ENCODE results near the gene MILR1.
"Not testable (repeated sequence)": the region's sequence is repeated elsewhere in the genome, so short reads cannot be mapped to it uniquely, and the experiment has no call there.

MILR1 gene

DNA sequence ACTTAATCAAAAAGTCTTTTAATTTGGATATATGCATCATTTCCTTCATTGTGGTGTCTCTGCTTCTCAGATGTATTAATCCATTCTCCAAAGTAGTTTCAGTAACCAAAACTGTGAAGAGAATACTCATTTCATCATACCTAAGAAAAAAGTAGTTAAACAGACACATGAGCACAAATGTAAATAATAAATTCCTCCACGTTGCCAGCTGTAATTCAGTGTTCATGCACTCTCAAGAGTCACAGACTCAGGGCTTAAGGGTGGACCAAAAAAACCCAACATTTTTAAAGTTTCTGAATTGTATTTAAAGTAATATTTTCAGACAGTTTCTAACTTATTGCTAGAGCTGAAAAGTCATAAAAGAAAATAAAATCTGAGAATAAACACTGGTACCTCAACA, 28.9 kb downstream of the MILR1 start:
- no peak for DNase-seq

DNA sequence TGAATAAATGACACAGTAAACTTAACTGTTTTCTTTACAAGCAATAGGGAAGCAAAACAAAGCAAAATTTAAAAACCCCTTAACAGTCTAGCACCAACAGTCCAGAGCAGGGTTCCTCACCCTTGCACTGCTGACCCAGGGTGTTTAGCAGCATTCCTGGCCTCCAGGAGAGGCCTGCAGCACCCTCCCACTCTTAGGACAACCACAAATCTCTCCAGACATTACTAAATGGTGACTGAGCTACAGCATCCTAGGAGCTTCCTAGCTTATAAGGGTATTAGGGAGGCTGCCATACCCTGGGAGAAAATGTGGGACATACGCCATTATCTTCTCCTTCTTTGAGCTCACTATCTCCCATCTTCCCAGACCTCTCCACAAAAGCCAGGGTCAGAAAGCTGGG, 32.0 kb downstream of the MILR1 start:
- no peak for DNase-seq

DNA sequence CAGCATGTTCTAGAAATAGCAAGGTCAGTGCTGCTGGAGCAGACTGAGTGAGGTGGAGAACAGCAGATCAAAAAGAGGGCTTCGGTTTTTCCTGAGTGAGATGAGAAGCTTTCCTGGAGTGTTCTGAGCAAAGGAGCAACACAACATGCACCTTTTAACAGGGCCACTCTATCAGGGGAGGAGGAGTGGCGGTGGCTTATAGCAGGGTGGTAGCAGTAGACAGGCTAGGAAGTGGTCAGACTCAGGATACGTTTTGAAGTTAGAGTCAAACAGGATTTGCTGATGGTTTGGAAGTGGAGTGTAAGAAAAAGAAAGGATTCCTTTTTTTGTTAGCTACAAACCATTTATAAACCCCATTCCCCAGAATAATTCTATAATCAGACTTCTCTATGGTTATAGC, 35.5 kb downstream of the MILR1 start:
- DNase-seq, result no peak

DNA sequence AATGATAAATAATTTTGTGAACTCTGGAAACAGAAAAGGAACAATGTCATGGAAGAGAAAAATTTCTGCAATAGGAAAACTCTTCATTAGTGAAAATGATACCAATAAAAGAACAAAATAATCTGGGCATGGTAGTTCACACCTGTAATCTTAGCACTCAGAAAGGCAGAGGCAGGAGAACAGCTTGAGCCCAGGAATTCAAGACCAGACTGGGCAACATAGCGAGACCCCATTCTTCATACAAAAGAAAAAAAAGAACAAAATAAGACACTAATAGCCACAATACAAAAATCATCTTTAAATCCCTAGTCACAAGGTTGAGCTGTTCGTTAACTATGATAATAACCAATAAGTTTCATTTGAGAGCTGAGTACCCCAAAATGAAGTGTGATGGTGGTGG, 39.4 kb downstream of the MILR1 start:
- no peak for DNase-seq

- DNase-seq, result peak; percentile 17
Measured at GRCh38 chr17:64491034-64491860, 42.3 kb downstream of the MILR1 start.

DNA sequence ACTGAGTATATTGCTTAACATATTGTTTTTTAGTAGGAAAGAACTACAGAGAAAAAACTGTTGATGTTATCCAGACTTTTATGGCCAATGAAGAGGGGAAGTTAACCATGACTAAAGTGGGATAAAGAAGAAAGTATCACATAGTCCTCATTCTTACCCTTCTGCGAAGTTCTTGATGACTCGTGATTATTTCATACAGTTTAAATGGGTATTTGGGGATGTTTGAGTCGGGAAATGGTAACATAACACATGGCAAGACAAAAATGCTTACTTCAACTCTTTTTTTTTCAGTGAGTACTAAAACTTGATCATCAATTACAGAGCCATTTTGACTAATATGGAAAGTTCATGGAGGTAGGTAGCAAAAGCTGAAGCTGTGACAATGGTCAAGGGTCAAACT, 43.1 kb downstream of the MILR1 start:
- peak; percentile 8 for DNase-seq

GRCh38 chr17:64492481-64493109, 43.7 kb downstream of the MILR1 start:
- no peak for DNase-seq

- DNase-seq, result no peak
Measured at GRCh38 chr17:64494121-64494520, 45.2 kb downstream of the MILR1 start.

GRCh38 chr17:64495300-64495699, 46.4 kb downstream of the MILR1 start:
- not testable (repeated sequence) for DNase-seq

DNA sequence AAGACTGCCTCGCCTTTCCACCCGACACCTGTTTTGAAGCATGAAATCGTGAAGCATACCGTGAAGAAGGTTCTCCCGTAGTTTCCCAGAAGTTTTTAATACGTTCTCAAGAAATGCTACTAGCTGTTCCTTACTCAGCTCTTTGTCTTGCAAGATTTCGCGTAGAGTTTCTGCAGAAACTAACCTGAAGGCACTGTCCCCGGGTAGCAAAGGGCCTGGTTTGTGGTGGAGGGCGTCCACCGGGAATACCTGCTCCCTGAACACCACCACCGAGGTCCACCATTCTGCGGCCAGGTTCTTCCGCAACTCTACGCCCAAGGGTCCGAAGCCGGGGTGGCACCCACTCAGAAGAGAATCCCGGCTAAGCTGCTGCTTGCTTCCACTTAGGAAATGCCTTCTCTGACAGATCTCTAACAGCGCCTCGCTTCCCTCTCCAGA, 47.5 kb downstream of the MILR1 start:
- DNase-seq, result no peak

DNA sequence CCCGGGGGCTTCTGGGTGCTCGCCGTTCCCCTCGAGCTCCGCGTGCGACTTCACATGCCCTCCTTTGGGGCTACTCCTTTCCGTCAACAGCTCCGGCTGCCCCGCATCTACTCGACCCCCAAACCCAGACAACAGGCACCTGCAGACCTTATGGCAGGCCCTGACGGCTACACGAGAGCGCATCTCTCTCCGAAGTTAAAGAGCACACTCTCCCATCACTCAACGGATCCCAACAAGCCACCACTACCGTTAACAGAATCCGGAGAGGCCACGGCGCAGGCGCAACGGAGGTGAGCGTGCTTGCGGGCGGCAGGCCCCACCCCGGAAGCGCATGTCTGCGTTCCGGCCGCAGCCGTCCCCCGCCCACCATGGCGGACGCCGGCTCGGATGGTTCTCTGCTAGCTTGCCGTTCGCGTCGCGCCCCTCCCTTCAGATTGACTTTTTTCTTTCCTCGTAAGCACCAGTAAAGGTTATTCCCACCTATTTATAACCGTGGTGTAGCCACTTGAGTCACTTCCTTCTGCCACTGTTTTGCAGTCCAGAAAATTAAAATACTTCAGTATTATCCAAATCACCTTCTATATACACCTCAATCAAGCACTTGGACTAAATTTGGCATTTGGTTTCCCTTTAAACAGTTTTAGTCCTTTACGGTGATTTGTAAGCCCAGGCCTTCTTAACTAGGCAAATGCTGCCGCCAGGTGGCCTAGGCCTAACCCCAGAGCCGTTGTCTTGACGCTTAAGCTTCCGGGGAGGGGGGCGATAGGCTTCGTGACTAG, 48.1 kb downstream of the MILR1 start, which contains the start of gene POLG2:
TSS of gene POLG2 (minus strand) at position 269 of the 779 bp plus-strand sequence. CDS start at position 183, 86 bp downstream.
- peak; percentile 91 for DNase-seq

- no peak for DNase-seq
Measured at GRCh38 chr17:64497565-64498035, 48.7 kb downstream of the MILR1 start.

GRCh38 chr17:64498308-64499203, 49.6 kb downstream of the MILR1 start:
- no peak for DNase-seq

DNA sequence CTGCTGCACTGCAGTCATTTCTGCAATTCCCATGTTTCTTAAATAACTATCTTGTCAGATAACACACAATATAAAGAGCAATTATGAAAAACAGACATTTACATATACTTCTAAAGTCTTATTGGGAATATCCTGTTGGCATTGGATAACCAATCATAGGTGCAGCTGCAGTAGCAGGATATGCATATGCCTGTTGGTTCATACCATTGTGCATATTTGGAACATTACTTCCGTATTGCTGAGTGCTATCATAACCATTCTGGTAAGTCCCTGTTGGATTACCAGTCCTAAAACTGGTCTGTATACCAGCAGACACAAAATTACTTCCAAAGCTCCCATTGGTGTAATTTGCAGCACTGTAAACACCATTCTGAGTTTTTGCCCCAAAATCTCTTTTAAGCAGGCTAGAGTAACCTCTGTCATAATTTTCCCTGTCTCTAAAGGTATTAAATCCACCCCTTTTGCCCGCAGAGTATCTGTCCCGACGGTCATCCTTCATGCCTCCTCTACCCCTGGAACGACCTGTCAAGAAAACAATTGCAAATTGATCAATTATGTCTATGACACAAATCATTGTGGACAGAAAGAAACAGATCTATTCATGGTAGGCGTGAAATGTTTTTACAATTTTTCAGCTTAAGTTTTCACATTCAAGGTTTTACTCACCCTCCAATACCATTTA, 51.0 kb downstream of the MILR1 start:
- no peak for DNase-seq

DNA sequence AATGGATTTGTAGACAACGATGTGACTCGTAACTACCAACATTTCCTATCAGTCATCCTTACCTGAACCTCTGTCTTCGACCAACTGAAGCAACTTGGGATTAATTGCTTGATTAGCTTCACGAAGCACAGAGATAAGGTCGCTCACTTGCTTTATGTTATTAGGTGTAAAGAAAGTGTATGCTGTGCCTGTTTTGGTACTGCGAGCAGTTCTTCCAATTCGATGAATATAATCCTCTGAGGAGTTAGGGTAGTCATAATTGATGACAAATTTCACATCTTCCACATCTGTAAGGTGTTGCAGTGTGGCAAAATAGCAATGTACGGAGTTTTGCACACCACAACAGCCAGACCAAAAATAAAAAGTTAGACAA, 51.6 kb downstream of the MILR1 start:
- no peak for DNase-seq

DNA sequence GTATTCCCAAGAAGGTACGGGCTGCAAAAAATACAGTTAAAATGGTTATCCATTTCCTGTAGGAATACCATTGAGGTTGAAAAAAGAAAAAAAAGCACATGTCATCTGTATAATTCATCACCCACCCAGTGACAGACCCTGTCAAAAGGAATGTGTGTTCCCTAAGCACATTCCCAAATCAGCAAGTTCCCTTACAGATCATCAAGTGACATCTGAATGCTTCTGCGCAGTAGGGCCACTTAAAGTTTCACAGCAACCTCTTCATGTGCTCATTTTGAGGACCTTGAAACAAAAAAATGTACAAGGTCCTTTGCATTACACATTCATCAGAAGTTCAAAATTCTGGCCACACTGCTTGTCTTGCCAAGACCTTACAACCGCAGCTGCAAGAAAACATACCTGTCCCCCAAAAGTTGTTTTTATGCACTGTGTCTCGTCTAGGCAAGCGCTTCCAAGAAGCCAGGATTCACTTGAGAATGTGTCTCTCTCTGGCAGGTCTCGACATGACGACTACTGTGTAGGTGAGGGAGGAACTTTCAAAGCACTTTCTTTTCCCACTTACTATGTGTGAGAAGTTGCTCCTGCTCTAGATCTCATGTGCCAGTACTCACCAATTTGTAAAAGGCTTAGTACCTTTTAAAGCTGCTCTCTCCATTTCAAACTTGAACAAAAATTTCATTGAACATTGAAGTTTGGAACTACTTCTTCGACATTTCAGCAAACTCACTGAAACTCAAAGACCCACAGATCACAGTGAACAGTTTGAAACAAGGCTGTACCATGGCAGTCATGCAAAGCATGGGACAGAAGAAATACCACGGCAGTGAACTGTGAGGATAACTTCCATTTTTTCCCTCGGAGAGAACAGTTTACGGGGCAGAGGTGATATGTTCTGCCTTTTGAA, 52.2 kb downstream of the MILR1 start:
- no peak for DNase-seq

DNA sequence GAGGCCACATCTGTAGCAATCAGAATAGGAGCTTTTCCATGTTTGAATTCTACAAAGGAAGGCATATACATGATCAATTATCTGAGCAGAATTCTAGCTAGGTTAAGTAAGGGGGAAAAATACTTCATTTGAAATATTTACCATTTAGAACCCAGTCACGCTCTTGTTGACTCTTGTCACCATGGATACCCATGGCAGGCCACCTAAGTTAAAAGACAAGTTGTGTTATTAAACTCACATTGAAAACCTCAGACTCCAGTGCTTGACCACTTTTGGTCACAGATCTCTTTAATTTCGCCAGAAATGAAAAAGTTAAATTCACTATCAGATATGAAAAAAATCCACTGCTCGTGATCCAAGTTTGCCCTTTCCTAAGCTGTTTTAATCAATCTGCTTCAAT, 53.1 kb downstream of the MILR1 start:
- no peak for DNase-seq

GRCh38 chr17:64502809-64503208, 53.9 kb downstream of the MILR1 start:
- DNase-seq, result no peak

GRCh38 chr17:64503341-64503740, 54.4 kb downstream of the MILR1 start:
- no peak for DNase-seq

Data from NCI-H226 (cell line).